HG02571 (cell line): ENCODE results near the gene NANOS2.
"Not testable (repeated sequence)": the region's sequence is repeated elsewhere in the genome, so short reads cannot be mapped to it uniquely, and the experiment has no call there.

ENCODE experiments used
- ATAC-seq: cut with Tn5 transposase; IDR thresholded peaks from one replicate; pipeline ENCODE4 v1.9.1; 2021; ENCODE audit warnings: mild to moderate bottlenecking, moderate library complexity; ENCODE audit not compliant: unreplicated experiment

NANOS2 gene

DNA sequence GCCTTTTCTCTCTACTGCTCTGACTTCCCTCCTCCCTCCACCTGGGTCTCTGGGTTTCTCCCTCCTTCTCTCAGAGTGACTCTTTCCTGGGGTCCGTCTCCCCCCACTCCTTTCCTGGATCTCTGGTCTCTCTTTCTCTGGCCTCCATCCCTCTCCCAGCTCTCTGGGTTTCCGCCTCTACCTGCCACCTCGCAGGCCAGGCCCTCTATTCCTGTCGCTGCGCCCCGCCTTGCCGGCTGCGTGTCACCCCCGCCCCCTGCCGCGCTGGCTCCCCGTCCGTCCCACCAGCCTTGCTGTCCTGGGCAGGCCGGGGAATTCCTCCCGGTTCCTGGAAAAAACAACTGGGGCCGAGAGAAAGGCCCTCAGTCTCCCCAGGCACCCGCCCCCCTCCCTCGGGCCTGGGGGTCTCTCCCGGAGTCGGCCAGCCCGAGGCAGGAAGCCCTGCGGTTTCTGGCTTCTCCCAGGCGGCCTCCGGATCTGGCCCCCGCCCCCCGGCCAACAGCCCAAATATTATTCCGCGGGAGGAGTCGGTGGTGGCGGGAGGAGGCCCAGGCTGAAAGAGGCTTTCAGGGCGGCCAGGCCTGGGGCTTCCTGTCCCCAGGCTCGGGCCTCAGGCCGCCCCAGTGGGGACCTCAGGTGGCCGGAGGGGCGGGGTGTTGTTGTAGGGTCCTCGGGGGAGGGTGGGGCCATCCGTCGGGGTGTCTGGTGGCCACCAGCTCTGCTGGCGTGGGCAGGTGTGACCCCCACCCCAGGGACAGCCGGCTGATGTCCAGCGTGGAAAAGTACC lies 38.0 kb downstream of the NANOS2 start:
- no peak for ATAC-seq

DNA sequence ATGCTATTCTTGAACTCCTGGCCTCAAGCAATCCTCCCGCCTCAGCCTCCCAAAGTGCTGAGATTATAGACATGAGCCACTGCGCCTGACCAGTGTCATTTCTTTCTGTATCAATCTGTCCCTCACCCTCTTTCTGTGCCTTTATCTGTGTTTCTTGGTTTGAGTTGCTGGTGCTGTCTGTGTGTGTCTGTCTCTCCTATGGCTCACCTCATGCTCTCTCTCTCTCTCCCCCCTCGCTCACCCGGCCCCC lies 38.5 kb downstream of the NANOS2 start:
- ATAC-seq, result no peak

DNA sequence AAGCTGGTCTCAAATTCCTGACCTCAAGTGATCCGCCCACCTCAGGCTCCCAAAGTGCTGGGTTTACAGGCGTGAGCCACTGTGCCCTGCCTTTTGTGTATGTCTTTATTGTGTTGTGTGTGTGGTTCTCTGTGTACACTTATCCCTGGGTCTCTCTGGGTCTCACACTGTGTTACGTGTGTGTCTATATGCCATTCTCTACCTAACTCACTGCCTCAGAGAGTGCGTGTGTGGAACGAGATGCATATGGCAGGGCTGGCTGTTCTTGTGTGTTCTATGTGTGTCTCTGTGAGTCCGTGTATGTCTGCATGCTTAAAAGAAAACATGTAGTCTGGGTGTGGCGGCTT lies 40.0 kb downstream of the NANOS2 start:
- ATAC-seq, result no peak

DNA sequence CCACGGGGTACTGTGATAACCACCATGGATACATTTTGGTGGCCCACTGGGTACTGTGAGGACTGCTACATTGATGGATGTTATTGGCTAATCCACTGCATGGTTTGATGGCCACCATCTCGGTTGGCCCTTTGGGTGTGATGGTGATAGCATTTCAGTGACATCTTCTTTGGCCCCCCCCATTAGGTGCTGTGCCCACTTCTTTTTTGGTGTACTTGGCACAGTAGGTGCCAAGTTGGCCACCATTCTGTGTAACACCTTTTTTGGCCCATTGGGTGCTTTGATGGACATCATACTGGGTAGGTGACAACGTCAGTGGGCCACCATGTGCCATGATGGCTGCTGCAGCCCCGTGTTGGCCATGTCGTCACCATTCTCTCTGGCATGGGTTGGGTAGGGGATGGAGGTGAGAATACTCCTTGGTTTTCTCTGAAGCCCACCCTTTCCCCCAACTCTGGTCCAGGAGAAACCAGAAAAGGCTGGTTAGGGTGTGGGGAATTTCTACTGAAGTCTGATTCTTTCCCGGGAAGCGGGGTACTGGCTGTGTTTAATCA lies 41.3 kb downstream of the NANOS2 start:
- no peak for ATAC-seq

DNA sequence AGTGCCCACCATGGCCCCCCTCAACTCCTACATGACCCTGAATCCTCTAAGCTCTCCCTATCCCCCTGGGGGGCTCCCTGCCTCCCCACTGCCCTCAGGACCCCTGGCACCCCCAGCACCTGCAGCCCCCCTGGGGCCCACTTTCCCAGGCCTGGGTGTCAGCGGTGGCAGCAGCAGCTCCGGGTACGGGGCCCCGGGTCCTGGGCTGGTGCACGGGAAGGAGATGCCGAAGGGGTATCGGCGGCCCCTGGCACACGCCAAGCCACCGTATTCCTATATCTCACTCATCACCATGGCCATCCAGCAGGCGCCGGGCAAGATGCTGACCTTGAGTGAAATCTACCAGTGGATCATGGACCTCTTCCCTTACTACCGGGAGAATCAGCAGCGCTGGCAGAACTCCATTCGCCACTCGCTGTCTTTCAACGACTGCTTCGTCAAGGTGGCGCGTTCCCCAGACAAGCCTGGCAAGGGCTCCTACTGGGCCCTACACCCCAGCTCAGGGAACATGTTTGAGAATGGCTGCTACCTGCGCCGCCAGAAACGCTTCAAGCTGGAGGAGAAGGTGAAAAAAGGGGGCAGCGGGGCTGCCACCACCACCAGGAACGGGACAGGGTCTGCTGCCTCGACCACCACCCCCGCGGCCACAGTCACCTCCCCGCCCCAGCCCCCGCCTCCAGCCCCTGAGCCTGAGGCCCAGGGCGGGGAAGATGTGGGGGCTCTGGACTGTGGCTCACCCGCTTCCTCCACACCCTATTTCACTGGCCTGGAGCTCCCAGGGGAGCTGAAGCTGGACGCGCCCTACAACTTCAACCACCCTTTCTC lies 42.3 kb downstream of the NANOS2 start:
- ATAC-seq, result no peak

DNA sequence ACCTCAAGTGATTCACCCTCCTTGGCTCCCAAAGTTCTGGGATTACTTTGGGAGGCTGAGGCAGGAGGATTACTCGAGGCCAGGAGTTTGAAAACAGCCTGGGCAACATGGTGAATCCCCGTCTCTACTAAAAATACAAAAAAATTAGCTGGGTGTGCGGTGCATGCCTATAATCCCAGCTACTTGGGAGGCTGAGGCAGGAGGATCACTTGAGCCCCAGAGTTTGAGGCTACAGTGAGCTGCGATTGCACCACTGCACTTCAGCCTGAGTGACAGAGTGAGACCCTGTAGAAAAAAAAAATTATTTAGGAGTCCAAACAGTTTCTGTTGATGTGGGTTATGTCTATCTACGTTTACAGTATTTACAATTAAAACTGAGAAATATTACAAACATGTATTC lies 43.8 kb downstream of the NANOS2 start:
- ATAC-seq, result no peak

DNA sequence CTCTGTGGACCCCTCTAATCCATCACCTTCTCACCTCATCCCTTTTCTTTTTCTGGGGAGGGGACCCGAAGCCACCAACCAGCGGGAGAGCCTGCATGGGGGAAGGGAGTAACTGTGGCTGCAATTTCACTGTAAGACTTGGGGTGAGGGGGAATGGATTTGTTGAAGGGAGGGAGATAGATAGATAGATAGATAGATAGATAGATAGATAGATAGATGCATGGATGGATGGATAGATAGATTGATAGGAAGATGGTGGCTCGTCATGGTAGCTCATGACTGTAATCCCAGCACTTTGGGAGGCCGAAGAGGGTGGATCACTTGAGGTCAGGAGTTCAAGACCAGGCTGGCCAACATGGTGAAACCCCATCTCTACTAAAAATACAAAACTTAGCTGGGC lies 47.3 kb downstream of the NANOS2 start:
- not testable (repeated sequence) for ATAC-seq

DNA sequence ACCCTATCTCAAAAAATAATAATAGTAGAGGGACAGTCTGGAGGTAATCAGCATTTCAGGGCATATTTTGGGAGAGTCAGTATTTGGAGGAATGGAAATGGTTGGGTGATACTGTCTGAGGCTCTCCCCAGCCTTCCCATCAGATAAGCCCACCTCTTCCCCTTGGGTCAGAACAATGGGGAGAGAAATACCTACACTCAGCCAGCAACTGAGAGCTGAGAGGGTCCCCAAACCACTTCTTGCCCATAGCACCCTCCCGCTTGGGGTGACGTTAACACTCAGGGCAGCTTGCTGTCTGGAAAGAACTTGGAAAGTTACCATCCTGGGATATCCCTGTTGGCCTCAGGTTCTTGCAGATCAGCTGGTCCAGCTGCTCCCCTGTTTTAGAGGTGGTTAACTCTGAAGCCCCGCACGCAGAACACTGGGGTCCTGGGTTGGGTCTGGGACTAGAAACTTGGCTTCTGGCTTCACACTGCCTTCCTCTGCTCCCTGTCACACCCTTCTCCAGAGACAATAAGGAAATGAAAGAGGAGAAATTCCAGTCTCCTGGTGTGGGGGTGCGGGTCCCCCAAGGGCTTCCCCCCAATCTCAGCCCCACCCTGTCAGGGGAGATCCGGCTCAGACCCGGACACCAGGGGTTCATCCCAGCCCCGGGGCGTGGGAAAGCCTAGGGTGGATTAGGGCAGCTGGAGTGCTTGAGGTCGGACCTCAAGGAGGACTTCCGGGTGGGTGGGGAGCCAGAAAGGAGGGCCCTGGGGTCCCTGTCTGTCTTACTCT lies 48.0 kb downstream of the NANOS2 start:
- ATAC-seq, result no peak

DNA sequence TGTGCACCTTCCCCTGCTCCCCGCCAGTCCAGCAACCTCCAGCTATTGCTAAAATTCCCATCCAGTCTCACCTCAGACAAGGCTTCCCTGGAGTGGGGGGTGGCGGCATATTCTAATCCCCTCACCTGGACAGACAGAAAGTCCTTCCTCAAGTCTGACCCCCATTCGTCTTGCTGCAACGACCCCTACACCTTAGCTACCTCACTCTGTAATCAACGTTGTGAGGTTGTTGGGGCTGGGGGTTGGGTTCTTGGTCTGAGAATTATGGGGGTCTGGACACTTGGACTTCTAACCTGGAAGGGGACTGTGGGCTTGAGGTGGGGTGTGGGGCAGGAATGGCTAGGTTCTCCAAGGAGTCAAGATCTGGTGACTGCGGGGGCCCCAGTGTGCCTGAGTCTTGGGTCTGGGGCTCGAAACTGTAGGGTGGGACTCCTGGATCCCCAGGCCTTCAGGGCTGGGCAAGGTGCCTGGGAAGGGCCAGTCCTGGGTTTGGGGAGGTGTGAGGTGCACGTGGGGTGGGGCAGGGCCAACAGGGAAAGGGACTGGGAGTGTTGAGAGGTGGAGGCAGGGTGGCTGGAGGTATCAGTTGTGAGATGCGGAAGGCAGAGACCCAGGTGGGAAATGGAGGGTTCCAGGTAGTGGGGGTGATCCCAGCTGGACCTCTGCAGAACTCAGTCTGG lies 49.2 kb downstream of the NANOS2 start:
- no peak for ATAC-seq

DNA sequence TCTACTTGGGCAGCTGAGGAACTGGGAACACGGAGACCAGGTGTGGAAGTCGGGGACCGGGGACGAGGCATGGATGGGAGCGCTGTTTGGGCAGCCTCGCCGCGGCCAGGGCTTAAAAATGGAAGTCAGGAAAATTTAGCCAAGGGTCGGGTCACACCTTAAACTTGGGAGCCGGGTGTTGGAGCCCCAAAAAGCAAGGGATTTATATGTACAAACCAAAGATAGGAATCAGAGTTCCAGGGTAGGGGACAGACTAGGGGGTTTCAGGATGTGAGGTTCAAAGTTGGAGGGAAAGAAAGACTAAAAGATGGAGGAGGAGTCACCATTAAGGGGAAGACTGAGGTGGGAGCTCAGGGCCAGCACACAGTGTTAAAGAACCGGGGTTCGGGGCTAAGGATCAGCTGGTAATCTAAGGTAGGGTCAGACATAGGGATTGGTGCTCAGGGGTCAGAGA lies 49.9 kb downstream of the NANOS2 start:
- no peak for ATAC-seq

DNA sequence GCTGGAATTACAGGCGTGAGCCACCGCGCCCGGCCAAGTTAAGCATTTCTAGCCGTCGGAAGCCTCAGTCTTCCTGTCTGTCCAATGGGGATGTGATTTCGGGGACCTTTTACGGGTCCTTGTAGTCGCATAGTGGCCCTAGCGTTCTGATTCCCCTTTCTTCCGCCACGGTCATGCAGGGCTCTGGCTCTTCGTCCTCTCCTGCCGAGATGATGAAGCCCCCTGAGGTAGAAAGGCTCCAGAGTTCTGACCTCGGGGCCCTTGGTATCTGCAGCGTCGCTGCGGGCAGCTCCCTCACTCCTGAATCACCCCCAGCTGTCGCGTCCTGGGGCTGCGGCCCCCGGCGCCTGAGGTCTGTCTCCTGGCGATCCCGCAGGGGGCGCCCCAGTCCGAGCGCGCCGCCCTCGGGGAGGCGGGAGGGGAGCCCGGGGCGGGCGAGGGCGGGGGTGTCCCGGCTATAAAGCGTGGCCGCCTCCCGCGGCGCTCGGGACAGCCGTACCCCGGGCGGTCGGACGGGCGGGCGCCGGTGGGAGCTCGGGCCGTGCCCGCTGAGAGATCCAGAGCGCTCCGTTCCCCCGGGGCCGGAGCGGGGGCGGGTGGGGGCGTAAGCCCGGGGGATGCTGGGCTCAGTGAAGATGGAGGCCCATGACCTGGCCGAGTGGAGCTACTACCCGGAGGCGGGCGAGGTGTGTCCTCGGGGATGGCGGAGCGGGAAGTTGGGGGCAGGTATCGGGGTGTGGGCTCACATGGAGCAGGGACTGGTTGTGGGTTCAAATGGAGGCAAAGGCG lies 50.5 kb downstream of the NANOS2 start, which contains the start of gene FOXA3:
FOXA3 (plus strand) TSS at position 487 of the 789 bp plus-strand sequence; CDS start at position 618, 131 bp downstream.
- no peak for ATAC-seq

DNA sequence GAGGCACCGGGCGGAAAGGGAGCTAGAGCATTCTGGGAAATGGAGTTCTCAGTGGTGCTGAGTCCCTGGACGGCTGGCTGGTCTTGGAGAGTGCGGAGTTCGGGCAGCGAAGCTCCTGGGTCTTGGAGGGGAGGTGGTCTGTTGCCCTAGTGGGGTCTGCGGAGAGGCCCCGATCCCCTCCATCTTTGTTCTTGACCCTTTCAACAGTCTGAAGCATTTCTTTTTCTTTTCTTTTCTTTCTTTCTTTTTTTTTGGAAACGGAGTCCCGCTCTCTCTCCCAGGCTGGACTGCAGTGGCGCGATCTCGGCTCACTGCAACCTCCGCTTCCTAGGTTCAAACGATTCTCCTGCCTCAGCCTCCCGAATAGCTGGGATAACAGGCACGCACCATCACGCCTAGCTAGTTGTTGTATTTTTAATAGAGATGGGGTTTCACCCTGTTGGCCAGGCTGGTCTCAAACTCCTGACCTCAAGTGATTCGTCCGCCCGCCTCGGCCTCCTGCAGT lies 51.2 kb downstream of the NANOS2 start:
- ATAC-seq, result no peak
